K562 (cell line): ENCODE results near the gene CCNB1IP1. TPM values are rescaled to one million over a fixed set of nuclear protein-coding genes. Genes with fewer than 3 reads are reported as not detected.
A peak's percentile ranks its signal among the peaks of the same experiment; 100 is the strongest.

Experiments used
- CBX8 ChIP-seq: fragments of 200-600 bp; sonication (generic); IDR thresholded peaks from 2 replicates; pipeline ENCODE4 v1.6.1; 2012; ENCODE audit warnings: borderline replicate concordance, mixed run types, low read depth, mild to moderate bottlenecking, moderate library complexity, mixed read lengths, low read length, control low read depth, inconsistent platforms; ENCODE audit not compliant: poor library complexity, severe bottlenecking; ENCODE audit errors: extremely low read depth
- E2F4 ChIP-seq: sonication (generic); formaldehyde crosslinking; IDR thresholded peaks from 2 replicates; pipeline ENCODE4 v1.8.0; 2022; ENCODE audit warnings: mild to moderate bottlenecking, low read depth, missing genetic modification reagents
- EHMT2 ChIP-seq: fragments of 450-650 bp; IDR thresholded peaks from 2 replicates; pipeline ENCODE4 v1.6.1; 2018; ENCODE audit warnings: antibody characterized with exemption
- ELF4 ChIP-seq: fragments of 450-650 bp; formaldehyde crosslinking; IDR thresholded peaks from 2 replicates; pipeline ENCODE4 v1.4.0; 2022; ENCODE audit warnings: missing genetic modification characterization
- FOXP1 ChIP-seq: sonication (generic); formaldehyde crosslinking; IDR thresholded peaks from 2 replicates; pipeline ENCODE4 v1.8.0; 2022; ENCODE audit warnings: mild to moderate bottlenecking, missing genetic modification reagents
- MAX ChIP-seq: sonication (generic); formaldehyde crosslinking; IDR thresholded peaks from 2 replicates; pipeline ENCODE4 v1.9.0; 2022; ENCODE audit warnings: mild to moderate bottlenecking, missing genetic modification reagents
- MED1 ChIP-seq: sonication (generic); formaldehyde crosslinking; IDR thresholded peaks from 2 replicates; pipeline ENCODE4 v1.8.1; 2023; ENCODE audit warnings: missing genetic modification reagents, borderline replicate concordance
- NEUROD1 ChIP-seq: fragments of 150-350 bp; IDR thresholded peaks from 2 replicates; pipeline ENCODE4 v1.6.1; 2014; ENCODE audit warnings: borderline replicate concordance, low read length, low read depth; ENCODE audit not compliant: partially characterized antibody
- PBX2 ChIP-seq, 2 experiments: IDR thresholded peaks in 1 of 2; conservative IDR thresholded peaks in 1 of 2; 2 replicates each; pipeline ENCODE4 v1.6.1; 2016; ENCODE audit warnings: low read depth in 2 of 2, mild to moderate bottlenecking in 1 of 2, missing compliant biosample characterization in 1 of 2, missing genetic modification characterization in 1 of 2, moderate library complexity in 1 of 2
- RAD51 ChIP-seq: fragments of 450-650 bp; IDR thresholded peaks from 2 replicates; pipeline ENCODE4 v1.7.1; 2016; ENCODE audit warnings: low read depth, mild to moderate bottlenecking, borderline replicate concordance
- RHOXF2B ChIP-seq: fragments of 250-450 bp; sonication (Bioruptor Pico); conservative IDR thresholded peaks from 2 replicates; pipeline ENCODE4 v1.5.1; 2021
- SIRT6 ChIP-seq: IDR thresholded peaks from one replicate; pipeline ENCODE4 v1.6.1; 2012; ENCODE audit warnings: low read depth, mild to moderate bottlenecking, control low read depth, inconsistent platforms, low read length, moderate library complexity
- SMAD4 ChIP-seq: fragments of 250-450 bp; sonication (Bioruptor Pico); conservative IDR thresholded peaks from 2 replicates; pipeline ENCODE4 v1.8.0; 2021; ENCODE audit warnings: inconsistent platforms, mild to moderate bottlenecking, moderate library complexity
- TAF1 ChIP-seq: IDR thresholded peaks from 2 replicates; pipeline ENCODE4 v1.6.1; 2011; ENCODE audit warnings: mild to moderate bottlenecking, low read length, moderate library complexity; ENCODE audit not compliant: insufficient read depth, control insufficient read depth, severe bottlenecking; ENCODE audit errors: extremely low read depth
- ZEB2 ChIP-seq: fragments of 450-650 bp; IDR thresholded peaks from 2 replicates; pipeline ENCODE4 v1.6.1; 2016
- ZNF592 ChIP-seq: fragments of 450-650 bp; IDR thresholded peaks from 2 replicates; pipeline ENCODE4 v1.6.1; 2017; ENCODE audit warnings: antibody characterized with exemption, mild to moderate bottlenecking
- polyA plus RNA-seq, 8 experiments: library from polyadenylated mRNA; depleted of rRNA in 4 of 8; stranded (reverse) in 5 of 8; unstranded in 3 of 8; fragments of >200 nt; fragmentation: Nextera tagmentation in 2 of 8; fragmentation: Illumina TruSeq in 1 of 8; extraction: Ambion mirVana in 2 of 8; extraction: Trizol in 1 of 8; gene quantifications; 2 replicates each; pipeline versions ENCODE4 v1.2.1 to v1.2.3, GENCODE V29; 2011 to 2014; ENCODE audit warnings: inconsistent platforms in 1 of 8, missing spikeins in 1 of 8
- total RNA-seq, 7 experiments: library from RNA; depleted of rRNA in 6 of 7; stranded (reverse); fragments of >200 nt in 6 of 7; fragmentation: Illumina TruSeq in 2 of 7; extraction: Trizol in 2 of 7; gene quantifications; 2 replicates each; pipeline versions ENCODE4 v1.2.1 to v1.2.3, GENCODE V29; 2011 to 2021; ENCODE audit warnings: low replicate concordance in 1 of 7

CCNB1IP1 gene
- total and polyA plus RNA-seq, 9 of the 15 experiments (the other 6 are each of a cell fraction or from before 2014, with no cell fraction given) = 51.8 to 152 (median 81.0) TPM

- TF ChIP-seq PBX2 (CRISPR knock-in tag; IDR thresholded peaks at IDR 0.05; ENCODE audit: low read depth) = no peak
- TF ChIP-seq PBX2 (tag; conservative IDR thresholded peaks at IDR 0.05; ENCODE audit: low read depth) = no peak
- TF ChIP-seq ZNF592 = peak; percentile 45; the same call in 1 of the 2 replicates
- TF ChIP-seq CBX8 = no peak
- no peak for TF ChIP-seq FOXP1 (CRISPR knock-in tag)
- TF ChIP-seq ZEB2 = no peak; the same call in 1 of the 2 replicates
- TF ChIP-seq MED1 (CRISPR knock-in tag) = no peak
- TF ChIP-seq NEUROD1 = no peak
- no peak for TF ChIP-seq SIRT6
- no peak for TF ChIP-seq MAX (CRISPR knock-in tag)
- TF ChIP-seq SMAD4 (CRISPR knock-in tag) = peak; percentile 48; the same call in 1 of the 2 replicates
- TF ChIP-seq E2F4 (CRISPR knock-in tag) = no peak
- TF ChIP-seq EHMT2 = no peak
- TF ChIP-seq ELF4 (CRISPR knock-in tag) = no peak
- TF ChIP-seq RAD51 = no peak
- TF ChIP-seq TAF1 = no peak
- no peak for TF ChIP-seq RHOXF2B
Measured at GRCh38 chr14:20262642-20263128, 70.4 kb downstream of the CCNB1IP1 start (continued).
